Activated CD8-positive, alpha-beta T cell treated with anti-CD3 and anti-CD28 coated beads, Interleukin-2, amount 10 ng/mL, durations not matched to agents 7 days and 5 days (primary cell): ENCODE results near the gene RASSF5. TPM values are rescaled to one million over a fixed set of nuclear protein-coding genes. Genes with fewer than 3 reads are reported as not detected.
A peak's percentile ranks its signal among the peaks of the same experiment; 100 is the strongest.
"Not testable (repeated sequence)": the region's sequence is repeated elsewhere in the genome, so short reads cannot be mapped to it uniquely, and the experiment has no call there.

ENCODE experiments used
- ATAC-seq: fragments of 150-1000 bp; cut with Tn5 transposase; one replicate; pipeline ENCODE4 v1.10.0; 2021; ENCODE audit warnings: moderate library complexity
- CTCF ChIA-PET: fragments of 350-600 bp; sonication (Branson Sonifier 250); formaldehyde crosslinking; loops from one replicate; lab custom pipeline; 2021; ENCODE audit warnings: antibody characterized with exemption; lab: Charles Lee
- POLR2A ChIA-PET: fragments of 350-600 bp; sonication (Branson Sonifier 250); formaldehyde crosslinking; loops from one replicate; lab custom pipeline; 2021; ENCODE audit warnings: antibody characterized with exemption; lab: Charles Lee
- DNase-seq: peaks from one replicate; pipeline ENCODE4 v3.0.0-alpha.2; 2020
- H3K27ac Mint-ChIP-seq: one replicate; pipeline ENCODE4 v1.8.0; 2021; ENCODE audit warnings: mild to moderate bottlenecking, mixed read lengths
- H3K27me3 Mint-ChIP-seq: one replicate; pipeline ENCODE4 v1.8.0; 2021; ENCODE audit warnings: low read depth, mixed read lengths
- H3K36me3 Mint-ChIP-seq: one replicate; pipeline ENCODE4 v1.8.0; 2021; ENCODE audit warnings: low read depth, mixed read lengths
- H3K4me1 Mint-ChIP-seq: one replicate; pipeline ENCODE4 v1.8.0; 2021; ENCODE audit warnings: low read depth, mixed read lengths
- H3K4me3 Mint-ChIP-seq: one replicate; pipeline ENCODE4 v1.8.0; 2021; ENCODE audit warnings: mild to moderate bottlenecking, mixed read lengths
- H3K9me3 Mint-ChIP-seq: one replicate; pipeline ENCODE4 v1.8.0; 2022; ENCODE audit warnings: mixed read lengths; ENCODE audit not compliant: insufficient read depth
- total RNA-seq, 2 experiments: library from RNA; stranded (reverse); gene quantifications; one replicate each; pipeline ENCODE4 v1.2.3, GENCODE V29; 2021

RASSF5 gene
- total RNA-seq, 2 experiments from 2014 or later, result 192 to 195 TPM

DNA sequence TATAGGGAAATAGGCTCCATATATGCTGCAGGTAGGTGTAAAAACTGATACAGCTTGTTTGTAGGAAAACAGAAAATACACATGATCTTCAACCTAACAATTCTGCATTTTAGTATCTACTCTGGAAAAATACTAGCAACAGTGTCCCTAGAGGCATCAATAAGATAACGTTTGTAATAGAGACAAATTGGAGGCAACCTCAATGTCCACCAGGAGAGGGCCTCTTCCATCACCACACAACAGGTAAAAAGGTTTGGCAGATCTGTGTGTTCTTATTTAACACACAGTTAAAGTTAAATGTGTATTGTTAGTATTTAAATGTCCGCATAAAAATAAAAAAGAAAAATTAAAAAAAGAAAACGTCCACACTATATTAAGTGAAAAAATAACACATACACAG is 99.5 kb downstream of the RASSF5 start:
- ChIA-PET POLR2A (no interaction called here), CTCF (interaction anchor here (0.9 to 9.7 kb wide), 13 partner anchors 8 to 375 kb away, joined by 3 to 199 read pairs (median 5); partner anchors contain the start of gene DYRK3)
- H3K4me3 Mint-ChIP-seq, result no peak overlapping the region
- no peaks in the 10 kb centered on the region for H3K9me3 Mint-ChIP-seq
- H3K4me1 Mint-ChIP-seq, result peaks cover 34% of the 10 kb centered on the region
- no peaks in the 10 kb centered on the region for H3K27me3 Mint-ChIP-seq
- no peak overlapping the region for H3K27ac Mint-ChIP-seq
- peaks cover 42% of the 10 kb centered on the region for H3K36me3 Mint-ChIP-seq
- no peak for ATAC-seq
- no peak for DNase-seq

DNA sequence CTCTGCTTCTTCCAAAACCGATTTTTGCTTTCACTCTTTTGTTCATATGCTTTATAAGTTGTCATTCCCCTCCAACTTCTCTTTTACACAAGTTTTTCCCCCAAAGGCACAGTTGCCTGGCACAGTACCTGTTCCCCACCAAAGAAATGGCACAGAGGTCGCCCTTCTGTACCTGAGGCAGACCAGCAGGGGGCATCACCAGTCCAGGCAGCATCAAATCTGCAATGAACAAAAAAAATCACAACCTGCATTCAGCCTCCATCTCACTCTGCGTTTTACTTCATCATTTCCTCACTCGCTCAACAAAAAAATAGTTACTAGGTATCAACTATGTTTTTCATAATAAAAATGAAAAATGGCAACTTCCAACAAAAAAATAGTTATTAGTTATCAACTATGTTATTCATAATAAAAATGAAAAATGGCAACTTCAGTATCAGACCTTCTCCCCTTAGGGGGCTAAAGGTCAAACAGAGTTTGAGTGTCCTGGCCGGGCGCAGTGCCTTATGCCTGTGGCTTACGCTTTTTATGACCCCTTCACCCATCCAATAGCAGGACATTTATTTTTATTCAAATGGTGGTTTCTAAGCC is 100.9 kb downstream of the RASSF5 start:
- DNase-seq (peak; percentile 72), ATAC-seq (no peak)
- Mint-ChIP-seq H3K4me3 (no peak overlapping the region), H3K27ac (no peak overlapping the region), H3K4me1 (peaks cover 36% of the 10 kb centered on the region), H3K27me3 (no peaks in the 10 kb centered on the region), H3K36me3 (peaks cover 32% of the 10 kb centered on the region), H3K9me3 (no peaks in the 10 kb centered on the region)
- ChIA-PET POLR2A (no interaction called here), CTCF (interaction anchor here (0.7 to 9.7 kb wide), 11 partner anchors 13 to 374 kb away, joined by 3 to 199 read pairs (median 10); partner anchors contain the start of gene DYRK3)

DNA sequence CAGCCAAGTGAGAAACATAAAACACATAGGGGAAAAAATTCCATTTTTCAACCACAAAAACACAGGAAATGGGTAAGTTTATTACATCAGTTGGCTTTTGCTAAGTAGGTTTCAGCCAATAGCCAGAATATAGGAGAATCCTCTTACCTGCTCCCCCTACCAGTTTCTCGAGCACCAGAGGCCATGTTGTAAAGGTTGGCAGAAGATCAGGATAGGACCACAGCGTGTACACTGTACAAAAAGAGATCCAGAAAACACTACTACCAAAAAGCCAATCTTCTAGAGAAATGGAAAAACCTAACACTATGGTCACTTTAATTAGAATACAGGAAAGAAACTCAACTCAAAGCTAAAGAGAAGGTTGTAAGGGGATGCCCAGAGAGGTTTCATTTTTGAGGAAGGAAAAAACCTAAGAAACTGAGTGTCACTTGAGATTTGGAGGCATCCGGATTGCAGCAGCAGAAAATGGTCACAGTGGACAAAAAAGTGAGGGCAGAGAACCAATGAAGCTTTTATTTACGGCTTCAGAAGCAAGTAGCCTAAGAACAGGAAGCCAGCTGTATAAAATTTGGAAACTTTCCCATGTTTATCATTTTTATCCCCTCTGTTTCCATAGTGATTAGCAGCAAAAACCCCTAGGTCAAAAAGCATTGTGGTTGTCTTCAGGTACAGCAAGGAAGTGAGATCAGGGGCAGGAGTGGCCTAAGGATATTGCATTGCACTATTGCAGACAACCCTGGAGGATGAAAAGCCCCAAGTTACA is 102.1 kb downstream of the RASSF5 start:
- H3K4me1 Mint-ChIP-seq, result peaks cover 36% of the 10 kb centered on the region
- DNase-seq (no peak), ATAC-seq (no peak)
- peaks cover 26% of the 10 kb centered on the region for H3K36me3 Mint-ChIP-seq
- H3K27ac Mint-ChIP-seq, result peak overlapping the region; percentile 59
- ChIA-PET POLR2A (interaction anchor here (1.3 to 1.4 kb wide), 2 partner anchors 22 to 75 kb away, joined by 3 to 4 read pairs; no protein-coding TSS in a partner anchor), CTCF (interaction anchor here (0.6 to 9.7 kb wide), 21 partner anchors 8 to 466 kb away, joined by 3 to 199 read pairs (median 4); partner anchors contain the start of genes DYRK3 and IKBKE)
- H3K9me3 Mint-ChIP-seq, result no peaks in the 10 kb centered on the region
- no peak overlapping the region for H3K4me3 Mint-ChIP-seq
- H3K27me3 Mint-ChIP-seq, result no peaks in the 10 kb centered on the region

DNA sequence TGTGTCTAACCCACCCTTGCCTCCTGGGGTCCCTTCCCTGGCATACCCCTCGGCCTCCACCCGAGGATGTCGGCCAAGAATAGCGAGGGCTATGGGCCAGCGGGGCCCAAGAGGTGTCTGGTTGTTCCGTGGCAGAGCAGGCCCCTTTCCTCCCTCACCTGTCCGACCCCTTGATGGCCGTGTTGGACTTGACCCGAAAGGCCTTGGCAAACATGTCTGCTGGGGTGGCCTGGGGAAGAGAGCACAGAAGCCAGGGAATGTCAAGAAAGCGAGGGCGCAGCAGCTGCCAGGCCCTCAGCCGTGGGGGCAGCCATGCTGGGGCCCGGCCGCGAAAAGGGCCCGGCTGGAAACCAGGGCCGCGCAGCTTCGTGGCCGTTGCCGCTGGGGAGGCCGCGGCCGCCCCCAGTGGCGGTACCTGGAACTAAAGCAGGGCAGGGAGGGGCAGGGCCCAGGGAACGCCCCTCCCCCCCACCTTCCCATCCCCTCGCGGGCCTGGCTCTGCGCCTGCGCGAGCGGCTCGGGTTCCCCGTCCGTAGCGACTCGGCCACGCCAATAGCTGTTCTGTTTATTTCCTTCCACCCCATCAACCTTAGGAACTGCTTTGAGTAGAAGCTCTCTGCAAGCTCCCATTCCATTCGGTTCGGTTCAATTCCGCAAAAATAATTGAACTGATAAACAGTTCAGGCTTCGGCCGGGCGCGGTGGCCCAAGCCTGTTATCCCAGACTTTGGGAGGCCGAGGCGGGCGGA is 105.0 kb downstream of the RASSF5 start, which contains the start of gene EIF2D:
TSS of gene EIF2D (minus strand) at position 337 of the 748 bp plus-strand sequence. CDS start at position 214, 123 bp downstream.
- Mint-ChIP-seq H3K36me3 (peaks cover 22% of the 10 kb centered on the region), H3K4me3 (peak within 1 kb of the TSS; percentile 94), H3K27me3 (peaks cover 10% of the 10 kb centered on the region), H3K9me3 (no peaks in the 10 kb centered on the region), H3K4me1 (peaks cover 35% of the 10 kb centered on the region), H3K27ac (peak within 1 kb of the TSS; percentile 90)
- POLR2A ChIA-PET, result interaction anchor here (0.6 to 2.1 kb wide), 11 partner anchors 15 to 1011 kb away, joined by 3 to 7 read pairs (median 4); partner anchors contain the start of genes DYRK3 and RASSF5
- DNase-seq (peak; percentile 95), ATAC-seq (peak; percentile 98)
- CTCF ChIA-PET, result interaction anchor here (0.6 to 9.7 kb wide), 31 partner anchors 9 to 370 kb away, joined by 3 to 199 read pairs (median 5); partner anchors contain the start of genes DYRK3 and IKBKE

DNA sequence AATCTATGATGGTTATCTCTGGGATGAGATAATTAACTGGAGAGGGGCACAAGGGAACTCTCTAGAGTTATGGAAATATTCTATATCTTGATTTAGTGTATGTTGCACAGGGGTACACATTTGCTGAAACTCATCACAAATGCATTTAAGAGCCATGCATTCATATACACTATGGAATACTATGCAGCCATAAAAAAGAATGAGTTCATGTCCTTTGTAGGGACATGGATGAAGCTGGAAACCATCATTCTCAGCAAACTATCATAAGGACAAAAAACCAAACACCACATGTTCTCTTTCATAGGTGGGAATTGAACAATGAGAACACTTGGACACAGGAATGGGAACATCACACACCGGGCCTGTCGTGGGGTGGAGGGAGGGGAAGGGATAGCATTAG is 119.1 kb downstream of the RASSF5 start:
- DNase-seq, H3K4me1 Mint-ChIP-seq, POLR2A ChIA-PET, H3K27ac Mint-ChIP-seq, H3K36me3 Mint-ChIP-seq, H3K9me3 Mint-ChIP-seq, ATAC-seq, H3K4me3 Mint-ChIP-seq: not testable (repeated sequence)
- CTCF ChIA-PET, result interaction anchor here (1.1 to 18.8 kb wide), 3 partner anchors 9 to 37 kb away, joined by 3 to 647 read pairs (median 8); partner anchors contain the start of genes DYRK3 and EIF2D
- H3K27me3 Mint-ChIP-seq, result peaks cover 28% of the 10 kb centered on the region

DNA sequence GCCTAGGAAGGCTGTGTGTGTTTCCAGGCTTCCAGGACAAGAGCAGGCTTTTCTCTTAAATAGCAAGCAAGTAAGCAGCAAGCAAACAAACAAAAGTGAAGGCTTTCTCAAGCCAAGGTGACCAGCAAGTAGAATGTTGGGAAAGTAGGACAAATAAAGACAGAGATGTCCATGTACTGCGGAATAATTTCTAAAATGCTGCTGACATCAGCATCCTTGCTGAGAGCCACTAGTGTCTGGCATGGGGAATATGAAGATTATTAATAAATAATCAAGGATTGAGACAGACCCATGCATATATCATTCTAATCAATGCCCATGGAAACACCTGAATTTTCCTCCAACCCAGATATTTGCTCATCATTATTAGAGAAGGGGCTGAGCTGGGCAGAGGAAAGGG is 121.6 kb downstream of the RASSF5 start:
- H3K4me3 Mint-ChIP-seq, result no peak overlapping the region
- ATAC-seq, result no peak

DNA sequence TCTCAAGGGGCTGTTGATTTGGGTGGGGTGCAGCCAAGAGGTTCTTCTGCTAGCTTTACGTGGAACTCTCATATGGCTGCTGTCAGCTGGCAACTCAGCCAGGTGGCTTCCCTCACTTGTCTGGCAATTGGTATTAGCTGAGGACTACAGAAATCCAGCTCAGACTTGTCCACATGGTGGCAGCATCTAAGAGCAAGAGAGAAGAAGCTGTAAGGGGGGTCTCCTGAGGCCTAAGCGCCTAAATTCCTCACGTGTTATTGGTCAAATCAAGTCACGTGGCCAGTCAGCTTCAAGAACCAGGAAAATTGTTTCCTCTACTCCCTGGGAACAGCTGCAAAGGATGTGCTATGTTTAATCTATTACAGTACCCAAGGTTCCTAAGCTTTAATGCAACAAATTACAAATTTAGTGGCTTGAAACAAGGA is 123.8 kb downstream of the RASSF5 start:
- ATAC-seq (no peak), DNase-seq (peak; percentile 47)
- Mint-ChIP-seq H3K27ac (no peak overlapping the region), H3K36me3 (no peaks in the 10 kb centered on the region), H3K4me1 (peaks cover 15% of the 10 kb centered on the region), H3K9me3 (no peaks in the 10 kb centered on the region), H3K4me3 (no peak overlapping the region), H3K27me3 (peaks cover 30% of the 10 kb centered on the region)
- ChIA-PET POLR2A (interaction anchor here (0.8 to 2.0 kb wide), 4 partner anchors 19 to 53 kb away, joined by 3 to 7 read pairs (median 4); partner anchors contain the start of gene EIF2D), CTCF (interaction anchor here (0.6 to 18.8 kb wide), 38 partner anchors 10 to 355 kb away, joined by 3 to 647 read pairs (median 4); partner anchors contain the start of gene EIF2D)

More for the DNA sequence above, 121.6 kb downstream of the RASSF5 start:
- no peaks in the 10 kb centered on the region for H3K36me3 Mint-ChIP-seq
- no peaks in the 10 kb centered on the region for H3K4me1 Mint-ChIP-seq
- H3K27ac Mint-ChIP-seq, result no peak overlapping the region
- ChIA-PET POLR2A (no interaction called here), CTCF (interaction anchor here (0.8 to 18.8 kb wide), 8 partner anchors 8 to 278 kb away, joined by 3 to 647 read pairs (median 4); partner anchors contain the start of gene EIF2D)
- no peaks in the 10 kb centered on the region for H3K9me3 Mint-ChIP-seq
- peaks cover 35% of the 10 kb centered on the region for H3K27me3 Mint-ChIP-seq
- no peak for DNase-seq

DNA sequence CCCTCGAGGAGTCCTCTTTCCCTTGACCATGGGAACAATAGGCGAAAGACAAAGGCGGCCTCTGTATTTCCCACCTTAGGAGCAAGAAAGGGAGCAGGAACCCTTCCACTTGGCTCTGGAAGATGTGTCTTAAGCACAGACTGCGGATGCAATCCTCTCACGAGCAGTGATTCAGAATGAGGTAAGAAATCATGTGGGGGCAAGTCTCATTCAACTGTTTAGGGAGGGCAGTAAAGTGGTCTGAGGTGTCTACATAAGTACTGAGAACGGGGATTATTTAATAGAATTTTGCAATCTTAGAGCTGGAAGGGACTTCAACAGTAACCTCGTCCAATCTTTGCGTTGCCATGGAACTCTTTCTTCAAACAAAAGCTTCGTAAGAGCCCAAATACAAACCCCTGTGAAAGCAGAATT is 126.4 kb downstream of the RASSF5 start:
- CTCF ChIA-PET, result interaction anchor here (0.6 to 18.8 kb wide), 13 partner anchors 12 to 1234 kb away, joined by 3 to 647 read pairs (median 20); partner anchors contain the start of gene EIF2D
- peaks cover 27% of the 10 kb centered on the region for H3K4me1 Mint-ChIP-seq
- H3K27ac Mint-ChIP-seq, result no peak overlapping the region
- POLR2A ChIA-PET, result interaction anchor here (0.6 to 1.4 kb wide), 3 partner anchors 13 to 222 kb away, joined by 3 to 5 read pairs (median 4); partner anchors contain the start of gene EIF2D
- H3K27me3 Mint-ChIP-seq, result peaks cover 26% of the 10 kb centered on the region
- H3K4me3 Mint-ChIP-seq, result no peak overlapping the region
- DNase-seq (no peak), ATAC-seq (no peak)
- no peaks in the 10 kb centered on the region for H3K36me3 Mint-ChIP-seq
- H3K9me3 Mint-ChIP-seq, result no peaks in the 10 kb centered on the region

DNA sequence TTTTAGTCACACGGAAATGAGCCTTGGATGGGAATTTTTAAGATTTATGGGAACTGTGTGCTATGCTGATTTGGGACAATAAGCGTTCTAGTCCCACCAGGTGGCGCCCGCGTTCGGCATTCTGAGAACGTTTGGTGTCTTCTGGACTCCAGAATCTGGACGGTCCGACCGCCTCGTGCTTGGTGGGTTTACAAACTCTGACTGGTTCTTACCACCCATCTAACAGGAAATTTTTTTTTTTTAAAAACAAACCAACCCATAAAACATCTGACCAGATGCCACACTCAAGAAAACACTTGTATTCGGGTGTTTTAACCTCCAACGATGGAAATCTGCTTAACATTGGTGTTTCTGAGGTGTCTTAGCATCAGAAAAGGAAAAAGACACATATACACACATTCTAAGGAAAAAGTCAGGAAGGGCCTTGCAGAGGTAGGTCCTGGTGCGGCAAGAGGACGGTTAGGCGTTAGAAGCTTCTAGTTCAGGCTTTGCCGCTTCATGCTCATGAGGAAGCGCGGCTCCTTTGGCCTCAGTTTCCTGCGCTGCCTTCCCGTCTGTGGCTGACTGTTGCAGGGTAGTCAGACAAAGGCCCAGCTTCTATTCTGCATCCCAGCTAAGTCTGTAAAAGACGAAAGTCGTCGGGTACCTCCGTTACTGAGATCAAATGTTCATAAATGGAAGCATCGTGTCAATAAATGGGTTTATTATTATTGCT is 127.2 kb downstream of the RASSF5 start:
- peak; percentile 85 for DNase-seq
- Mint-ChIP-seq H3K9me3 (no peaks in the 10 kb centered on the region), H3K36me3 (peaks cover 2% of the 10 kb centered on the region), H3K27ac (peak overlapping the region; percentile 83), H3K27me3 (peaks cover 23% of the 10 kb centered on the region), H3K4me1 (peaks cover 27% of the 10 kb centered on the region), H3K4me3 (peak overlapping the region; percentile 80)
- ChIA-PET POLR2A (interaction anchor here (1.2 to 1.8 kb wide), 7 partner anchors 14 to 287 kb away, joined by 3 to 8 read pairs (median 4); partner anchors contain the start of genes EIF2D and FCMR), CTCF (interaction anchor here (0.6 to 18.8 kb wide), 37 partner anchors 8 to 1233 kb away, joined by 3 to 647 read pairs (median 5); partner anchors contain the start of genes EIF2D, FCMR, IKBKE and IL24)
- ATAC-seq, result no peak
